K562 (cell line): ENCODE data around the gene CASTOR1. TPM values are rescaled to one million over a fixed set of nuclear protein-coding genes. Genes with fewer than 3 reads are reported as not detected.

Experiments used
- CEBPB ChIP-seq: fragments of 450-650 bp; IDR thresholded peaks from 2 replicates; pipeline ENCODE4 v1.6.1; 2016; ENCODE audit warnings: missing genetic modification characterization, missing compliant biosample characterization
- FOXM1 ChIP-seq, 2 experiments: fragments of 450-650 bp in 1 of 2; sonication (generic) in 1 of 2; formaldehyde crosslinking in 1 of 2; IDR thresholded peaks; 2 replicates each; pipeline versions ENCODE4 v1.6.1 to v1.9.0; 2017 to 2022; ENCODE audit warnings: low read depth in 2 of 2, mild to moderate bottlenecking in 2 of 2, missing genetic modification reagents in 1 of 2, moderate library complexity in 1 of 2
- L3MBTL2 ChIP-seq: fragments of 450-650 bp; IDR thresholded peaks from 2 replicates; pipeline ENCODE4 v1.6.1; 2016; ENCODE audit warnings: mild to moderate bottlenecking, moderate library complexity
- MECOM ChIP-seq: fragments of 250-450 bp; sonication (Bioruptor Pico); IDR thresholded peaks from 2 replicates; pipeline ENCODE4 v1.8.0; 2022; ENCODE audit warnings: inconsistent platforms
- MEF2D ChIP-seq: conservative IDR thresholded peaks from 2 replicates; pipeline ENCODE4 v1.6.1; 2016; ENCODE audit warnings: low read depth, missing genetic modification characterization, missing compliant biosample characterization
- POLR2AphosphoS2 ChIP-seq: IDR thresholded peaks from 2 replicates; pipeline ENCODE4 v1.6.1; 2012; ENCODE audit warnings: low read length, improper control_type of control experiment
- RBM25 ChIP-seq: fragments of 200-400 bp; formaldehyde crosslinking; IDR thresholded peaks from 2 replicates; pipeline ENCODE4 v1.6.1; 2018; ENCODE audit warnings: low read length, low read depth, moderate library complexity; ENCODE audit not compliant: severe bottlenecking
- RFX5 ChIP-seq: IDR thresholded peaks from 2 replicates; pipeline ENCODE4 v1.6.1; 2011; ENCODE audit warnings: low read depth, mild to moderate bottlenecking, improper control_type of control experiment, low read length
- SMARCA4 ChIP-seq: fragments of 450-650 bp; IDR thresholded peaks from 2 replicates; pipeline ENCODE4 v1.6.1; 2016
- SNRNP70 ChIP-seq: fragments of 200-400 bp; formaldehyde crosslinking; optimal IDR thresholded peaks from 2 replicates; pipeline ENCODE3; 2017; ENCODE audit warnings: low read depth, low read length
- SP2 ChIP-seq: IDR thresholded peaks from 2 replicates; pipeline ENCODE4 v1.6.1; 2011; ENCODE audit warnings: mild to moderate bottlenecking, low read depth, low read length, moderate library complexity; ENCODE audit not compliant: poor library complexity, severe bottlenecking; ENCODE audit errors: extremely low read depth
- TARDBP ChIP-seq: fragments of 450-650 bp; IDR thresholded peaks from 2 replicates; pipeline ENCODE4 v1.6.1; 2016
- ZNF143 ChIP-seq: sonication (generic); formaldehyde crosslinking; IDR thresholded peaks from 2 replicates; pipeline ENCODE4 v1.9.0; 2022; ENCODE audit warnings: mild to moderate bottlenecking, missing genetic modification reagents
- ZNF253 ChIP-seq: fragments of 250-450 bp; sonication (Bioruptor Pico); conservative IDR thresholded peaks from 2 replicates; pipeline ENCODE4 v1.6.1; 2021; ENCODE audit warnings: mild to moderate bottlenecking
- ZNF431 ChIP-seq: sonication (generic); formaldehyde crosslinking; IDR thresholded peaks from 2 replicates; pipeline ENCODE4 v1.8.0; 2022; ENCODE audit warnings: mild to moderate bottlenecking, missing genetic modification reagents
- ZNF57 ChIP-seq: fragments of 450-650 bp; formaldehyde crosslinking; IDR thresholded peaks from 2 replicates; pipeline ENCODE4 v1.4.0; 2020; ENCODE audit warnings: mild to moderate bottlenecking, moderate library complexity
- polyA plus RNA-seq, 8 experiments: library from polyadenylated mRNA; depleted of rRNA in 4 of 8; stranded (reverse) in 5 of 8; unstranded in 3 of 8; fragments of >200 nt; fragmentation: Nextera tagmentation in 2 of 8; fragmentation: Illumina TruSeq in 1 of 8; extraction: Ambion mirVana in 2 of 8; extraction: Trizol in 1 of 8; gene quantifications; 2 replicates each; pipeline versions ENCODE4 v1.2.1 to v1.2.3, GENCODE V29; 2011 to 2014; ENCODE audit warnings: inconsistent platforms in 1 of 8, missing spikeins in 1 of 8
- total RNA-seq, 7 experiments: library from RNA; depleted of rRNA in 6 of 7; stranded (reverse); fragments of >200 nt in 6 of 7; fragmentation: Illumina TruSeq in 2 of 7; extraction: Trizol in 2 of 7; gene quantifications; 2 replicates each; pipeline versions ENCODE4 v1.2.1 to v1.2.3, GENCODE V29; 2011 to 2021; ENCODE audit warnings: low replicate concordance in 1 of 7
- TF ChIP-seq, protein P1 (sequence below): fragments of 450-650 bp; IDR thresholded peaks from 2 replicates; pipeline ENCODE4 v1.6.1; 2016; ENCODE audit warnings: borderline replicate concordance
- TF ChIP-seq, protein P2 (sequence below): fragments of 200-400 bp; formaldehyde crosslinking; IDR thresholded peaks from 2 replicates; pipeline ENCODE4 v1.6.1; 2017; ENCODE audit warnings: mild to moderate bottlenecking, low read depth, low read length, moderate library complexity
- TF ChIP-seq, protein P3 (sequence below): fragments of 200-800 bp; sonication (Bioruptor generic); IDR thresholded peaks from 2 replicates; pipeline ENCODE4 v1.6.1; 2017; ENCODE audit warnings: missing genetic modification characterization, missing compliant biosample characterization
- TF ChIP-seq, protein P4 (sequence below): fragments of 250-450 bp; sonication (Bioruptor Pico); IDR thresholded peaks from 2 replicates; pipeline ENCODE4 v1.8.0; 2021; ENCODE audit warnings: moderate library complexity, mild to moderate bottlenecking, inconsistent platforms
- TF ChIP-seq, protein P5 (sequence below): sonication (generic); formaldehyde crosslinking; IDR thresholded peaks from 2 replicates; pipeline ENCODE4 v1.8.1; 2022; ENCODE audit warnings: missing genetic modification reagents

The CASTOR1 gene
- total and polyA plus RNA-seq, 9 of the 15 experiments (the other 6 are each of a cell fraction or from before 2014, with no cell fraction given), result 0.35 to 2.6 (median 1.1) TPM

DNA sequence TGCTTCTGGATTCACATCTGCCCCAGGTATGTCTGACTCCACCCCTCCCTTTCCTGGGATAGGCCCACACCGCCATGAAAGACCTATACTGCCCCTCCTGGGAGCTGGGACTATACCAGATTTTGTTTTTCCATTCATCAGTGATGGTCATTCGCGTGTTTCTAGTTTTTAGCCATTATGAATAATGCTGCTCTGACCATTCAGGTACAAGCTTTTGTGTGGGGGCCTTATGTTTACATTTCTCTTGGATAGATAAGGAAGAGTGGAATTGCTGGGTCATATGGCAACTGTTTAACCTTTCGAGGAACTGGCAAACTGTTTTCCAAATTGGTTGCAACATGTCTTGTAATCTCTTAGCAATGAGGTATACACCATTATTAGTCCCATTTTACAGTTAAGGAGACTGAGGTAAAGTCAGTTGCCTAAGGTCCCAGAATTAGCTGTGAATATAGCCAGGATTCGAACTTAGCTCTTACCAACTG lies 38.6 kb upstream of the CASTOR1 start (continued):
- TF ChIP-seq, protein P1, sequence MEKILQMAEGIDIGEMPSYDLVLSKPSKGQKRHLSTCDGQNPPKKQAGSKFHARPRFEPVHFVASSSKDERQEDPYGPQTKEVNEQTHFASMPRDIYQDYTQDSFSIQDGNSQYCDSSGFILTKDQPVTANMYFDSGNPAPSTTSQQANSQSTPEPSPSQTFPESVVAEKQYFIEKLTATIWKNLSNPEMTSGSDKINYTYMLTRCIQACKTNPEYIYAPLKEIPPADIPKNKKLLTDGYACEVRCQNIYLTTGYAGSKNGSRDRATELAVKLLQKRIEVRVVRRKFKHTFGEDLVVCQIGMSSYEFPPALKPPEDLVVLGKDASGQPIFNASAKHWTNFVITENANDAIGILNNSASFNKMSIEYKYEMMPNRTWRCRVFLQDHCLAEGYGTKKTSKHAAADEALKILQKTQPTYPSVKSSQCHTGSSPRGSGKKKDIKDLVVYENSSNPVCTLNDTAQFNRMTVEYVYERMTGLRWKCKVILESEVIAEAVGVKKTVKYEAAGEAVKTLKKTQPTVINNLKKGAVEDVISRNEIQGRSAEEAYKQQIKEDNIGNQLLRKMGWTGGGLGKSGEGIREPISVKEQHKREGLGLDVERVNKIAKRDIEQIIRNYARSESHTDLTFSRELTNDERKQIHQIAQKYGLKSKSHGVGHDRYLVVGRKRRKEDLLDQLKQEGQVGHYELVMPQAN, result no peak
- TF ChIP-seq, protein P2, sequence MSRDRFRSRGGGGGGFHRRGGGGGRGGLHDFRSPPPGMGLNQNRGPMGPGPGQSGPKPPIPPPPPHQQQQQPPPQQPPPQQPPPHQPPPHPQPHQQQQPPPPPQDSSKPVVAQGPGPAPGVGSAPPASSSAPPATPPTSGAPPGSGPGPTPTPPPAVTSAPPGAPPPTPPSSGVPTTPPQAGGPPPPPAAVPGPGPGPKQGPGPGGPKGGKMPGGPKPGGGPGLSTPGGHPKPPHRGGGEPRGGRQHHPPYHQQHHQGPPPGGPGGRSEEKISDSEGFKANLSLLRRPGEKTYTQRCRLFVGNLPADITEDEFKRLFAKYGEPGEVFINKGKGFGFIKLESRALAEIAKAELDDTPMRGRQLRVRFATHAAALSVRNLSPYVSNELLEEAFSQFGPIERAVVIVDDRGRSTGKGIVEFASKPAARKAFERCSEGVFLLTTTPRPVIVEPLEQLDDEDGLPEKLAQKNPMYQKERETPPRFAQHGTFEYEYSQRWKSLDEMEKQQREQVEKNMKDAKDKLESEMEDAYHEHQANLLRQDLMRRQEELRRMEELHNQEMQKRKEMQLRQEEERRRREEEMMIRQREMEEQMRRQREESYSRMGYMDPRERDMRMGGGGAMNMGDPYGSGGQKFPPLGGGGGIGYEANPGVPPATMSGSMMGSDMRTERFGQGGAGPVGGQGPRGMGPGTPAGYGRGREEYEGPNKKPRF, result no peak
- TF ChIP-seq, protein P3, sequence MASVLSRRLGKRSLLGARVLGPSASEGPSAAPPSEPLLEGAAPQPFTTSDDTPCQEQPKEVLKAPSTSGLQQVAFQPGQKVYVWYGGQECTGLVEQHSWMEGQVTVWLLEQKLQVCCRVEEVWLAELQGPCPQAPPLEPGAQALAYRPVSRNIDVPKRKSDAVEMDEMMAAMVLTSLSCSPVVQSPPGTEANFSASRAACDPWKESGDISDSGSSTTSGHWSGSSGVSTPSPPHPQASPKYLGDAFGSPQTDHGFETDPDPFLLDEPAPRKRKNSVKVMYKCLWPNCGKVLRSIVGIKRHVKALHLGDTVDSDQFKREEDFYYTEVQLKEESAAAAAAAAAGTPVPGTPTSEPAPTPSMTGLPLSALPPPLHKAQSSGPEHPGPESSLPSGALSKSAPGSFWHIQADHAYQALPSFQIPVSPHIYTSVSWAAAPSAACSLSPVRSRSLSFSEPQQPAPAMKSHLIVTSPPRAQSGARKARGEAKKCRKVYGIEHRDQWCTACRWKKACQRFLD, result no peak
- TF ChIP-seq MECOM (CRISPR knock-in tag) (no peak), FOXM1 (IDR thresholded peaks at IDR 0.05; ENCODE audit: low read depth) (peak; percentile 38; the same call in 1 of the 2 replicates), FOXM1 (CRISPR knock-in tag; IDR thresholded peaks at IDR 0.05; ENCODE audit: low read depth) (no peak), TARDBP (no peak), ZNF57 (CRISPR knock-in tag) (no peak), L3MBTL2 (0 out of 2 replicates have a peak, but pooled peaks have one; percentile 31), RBM25 (peak; percentile 99), POLR2AphosphoS2 (no peak), RFX5 (no peak), SNRNP70 (no peak), MEF2D (tag) (no peak), ZNF253 (no peak), ZNF431 (no peak), SMARCA4 (peak; percentile 27; the same call in 1 of the 2 replicates), CEBPB (tag) (peak; percentile 85), SP2 (no peak), ZNF143 (CRISPR knock-in tag) (no peak)
- TF ChIP-seq, protein P4, sequence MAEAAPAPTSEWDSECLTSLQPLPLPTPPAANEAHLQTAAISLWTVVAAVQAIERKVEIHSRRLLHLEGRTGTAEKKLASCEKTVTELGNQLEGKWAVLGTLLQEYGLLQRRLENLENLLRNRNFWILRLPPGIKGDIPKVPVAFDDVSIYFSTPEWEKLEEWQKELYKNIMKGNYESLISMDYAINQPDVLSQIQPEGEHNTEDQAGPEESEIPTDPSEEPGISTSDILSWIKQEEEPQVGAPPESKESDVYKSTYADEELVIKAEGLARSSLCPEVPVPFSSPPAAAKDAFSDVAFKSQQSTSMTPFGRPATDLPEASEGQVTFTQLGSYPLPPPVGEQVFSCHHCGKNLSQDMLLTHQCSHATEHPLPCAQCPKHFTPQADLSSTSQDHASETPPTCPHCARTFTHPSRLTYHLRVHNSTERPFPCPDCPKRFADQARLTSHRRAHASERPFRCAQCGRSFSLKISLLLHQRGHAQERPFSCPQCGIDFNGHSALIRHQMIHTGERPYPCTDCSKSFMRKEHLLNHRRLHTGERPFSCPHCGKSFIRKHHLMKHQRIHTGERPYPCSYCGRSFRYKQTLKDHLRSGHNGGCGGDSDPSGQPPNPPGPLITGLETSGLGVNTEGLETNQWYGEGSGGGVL (CRISPR knock-in tag), result no peak
- TF ChIP-seq, protein P5, sequence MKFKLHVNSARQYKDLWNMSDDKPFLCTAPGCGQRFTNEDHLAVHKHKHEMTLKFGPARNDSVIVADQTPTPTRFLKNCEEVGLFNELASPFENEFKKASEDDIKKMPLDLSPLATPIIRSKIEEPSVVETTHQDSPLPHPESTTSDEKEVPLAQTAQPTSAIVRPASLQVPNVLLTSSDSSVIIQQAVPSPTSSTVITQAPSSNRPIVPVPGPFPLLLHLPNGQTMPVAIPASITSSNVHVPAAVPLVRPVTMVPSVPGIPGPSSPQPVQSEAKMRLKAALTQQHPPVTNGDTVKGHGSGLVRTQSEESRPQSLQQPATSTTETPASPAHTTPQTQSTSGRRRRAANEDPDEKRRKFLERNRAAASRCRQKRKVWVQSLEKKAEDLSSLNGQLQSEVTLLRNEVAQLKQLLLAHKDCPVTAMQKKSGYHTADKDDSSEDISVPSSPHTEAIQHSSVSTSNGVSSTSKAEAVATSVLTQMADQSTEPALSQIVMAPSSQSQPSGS (CRISPR knock-in tag), result no peak
